Measurements from ENCODE around the gene PRSS53.

GRCh38 chr16:31083981-31084380 is 4.8 kb downstream of the PRSS53 start:
- TF ChIP-seq, protein P1, sequence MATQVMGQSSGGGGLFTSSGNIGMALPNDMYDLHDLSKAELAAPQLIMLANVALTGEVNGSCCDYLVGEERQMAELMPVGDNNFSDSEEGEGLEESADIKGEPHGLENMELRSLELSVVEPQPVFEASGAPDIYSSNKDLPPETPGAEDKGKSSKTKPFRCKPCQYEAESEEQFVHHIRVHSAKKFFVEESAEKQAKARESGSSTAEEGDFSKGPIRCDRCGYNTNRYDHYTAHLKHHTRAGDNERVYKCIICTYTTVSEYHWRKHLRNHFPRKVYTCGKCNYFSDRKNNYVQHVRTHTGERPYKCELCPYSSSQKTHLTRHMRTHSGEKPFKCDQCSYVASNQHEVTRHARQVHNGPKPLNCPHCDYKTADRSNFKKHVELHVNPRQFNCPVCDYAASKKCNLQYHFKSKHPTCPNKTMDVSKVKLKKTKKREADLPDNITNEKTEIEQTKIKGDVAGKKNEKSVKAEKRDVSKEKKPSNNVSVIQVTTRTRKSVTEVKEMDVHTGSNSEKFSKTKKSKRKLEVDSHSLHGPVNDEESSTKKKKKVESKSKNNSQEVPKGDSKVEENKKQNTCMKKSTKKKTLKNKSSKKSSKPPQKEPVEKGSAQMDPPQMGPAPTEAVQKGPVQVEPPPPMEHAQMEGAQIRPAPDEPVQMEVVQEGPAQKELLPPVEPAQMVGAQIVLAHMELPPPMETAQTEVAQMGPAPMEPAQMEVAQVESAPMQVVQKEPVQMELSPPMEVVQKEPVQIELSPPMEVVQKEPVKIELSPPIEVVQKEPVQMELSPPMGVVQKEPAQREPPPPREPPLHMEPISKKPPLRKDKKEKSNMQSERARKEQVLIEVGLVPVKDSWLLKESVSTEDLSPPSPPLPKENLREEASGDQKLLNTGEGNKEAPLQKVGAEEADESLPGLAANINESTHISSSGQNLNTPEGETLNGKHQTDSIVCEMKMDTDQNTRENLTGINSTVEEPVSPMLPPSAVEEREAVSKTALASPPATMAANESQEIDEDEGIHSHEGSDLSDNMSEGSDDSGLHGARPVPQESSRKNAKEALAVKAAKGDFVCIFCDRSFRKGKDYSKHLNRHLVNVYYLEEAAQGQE (IDR thresholded peaks at IDR 0.05; ENCODE audit: unreplicated experiment), result no peak
- TF ChIP-seq, protein P2, sequence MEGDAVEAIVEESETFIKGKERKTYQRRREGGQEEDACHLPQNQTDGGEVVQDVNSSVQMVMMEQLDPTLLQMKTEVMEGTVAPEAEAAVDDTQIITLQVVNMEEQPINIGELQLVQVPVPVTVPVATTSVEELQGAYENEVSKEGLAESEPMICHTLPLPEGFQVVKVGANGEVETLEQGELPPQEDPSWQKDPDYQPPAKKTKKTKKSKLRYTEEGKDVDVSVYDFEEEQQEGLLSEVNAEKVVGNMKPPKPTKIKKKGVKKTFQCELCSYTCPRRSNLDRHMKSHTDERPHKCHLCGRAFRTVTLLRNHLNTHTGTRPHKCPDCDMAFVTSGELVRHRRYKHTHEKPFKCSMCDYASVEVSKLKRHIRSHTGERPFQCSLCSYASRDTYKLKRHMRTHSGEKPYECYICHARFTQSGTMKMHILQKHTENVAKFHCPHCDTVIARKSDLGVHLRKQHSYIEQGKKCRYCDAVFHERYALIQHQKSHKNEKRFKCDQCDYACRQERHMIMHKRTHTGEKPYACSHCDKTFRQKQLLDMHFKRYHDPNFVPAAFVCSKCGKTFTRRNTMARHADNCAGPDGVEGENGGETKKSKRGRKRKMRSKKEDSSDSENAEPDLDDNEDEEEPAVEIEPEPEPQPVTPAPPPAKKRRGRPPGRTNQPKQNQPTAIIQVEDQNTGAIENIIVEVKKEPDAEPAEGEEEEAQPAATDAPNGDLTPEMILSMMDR (conservative IDR thresholded peaks at IDR 0.05; ENCODE audit: low read depth in 2 of 2), result no peak
- TF ChIP-seq JUNB (IDR thresholded peaks at IDR 0.05; ENCODE audit: unreplicated experiment) (no peak), EZH2phosphoT487 (IDR thresholded peaks at IDR 0.05; ENCODE audit: unreplicated experiment) (no peak), EZH2 (IDR thresholded peaks at IDR 0.05; ENCODE audit: low read depth, unreplicated experiment) (no peak), POLR2AphosphoS5 (IDR thresholded peaks at IDR 0.05; ENCODE audit: low read depth) (no peak), CREB1 (CRISPR knock-in tag; IDR thresholded peaks at IDR 0.05; ENCODE audit: low read depth) (no peak), ZNF114 (CRISPR knock-in tag; IDR thresholded peaks at IDR 0.05) (no peak)
- TF ChIP-seq, protein P3, sequence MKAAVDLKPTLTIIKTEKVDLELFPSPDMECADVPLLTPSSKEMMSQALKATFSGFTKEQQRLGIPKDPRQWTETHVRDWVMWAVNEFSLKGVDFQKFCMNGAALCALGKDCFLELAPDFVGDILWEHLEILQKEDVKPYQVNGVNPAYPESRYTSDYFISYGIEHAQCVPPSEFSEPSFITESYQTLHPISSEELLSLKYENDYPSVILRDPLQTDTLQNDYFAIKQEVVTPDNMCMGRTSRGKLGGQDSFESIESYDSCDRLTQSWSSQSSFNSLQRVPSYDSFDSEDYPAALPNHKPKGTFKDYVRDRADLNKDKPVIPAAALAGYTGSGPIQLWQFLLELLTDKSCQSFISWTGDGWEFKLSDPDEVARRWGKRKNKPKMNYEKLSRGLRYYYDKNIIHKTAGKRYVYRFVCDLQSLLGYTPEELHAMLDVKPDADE (IDR thresholded peaks at IDR 0.05), result no peak
